GM18907 (cell line): ENCODE measurements around the gene LOXHD1.
A peak's percentile ranks its signal among the peaks of the same experiment; 100 is the strongest.

Experiments used
- ATAC-seq: cut with Tn5 transposase; IDR thresholded peaks from one replicate; pipeline ENCODE4 v1.9.1; 2021; ENCODE audit warnings: mild to moderate bottlenecking, moderate library complexity; ENCODE audit not compliant: unreplicated experiment

The LOXHD1 gene

DNA sequence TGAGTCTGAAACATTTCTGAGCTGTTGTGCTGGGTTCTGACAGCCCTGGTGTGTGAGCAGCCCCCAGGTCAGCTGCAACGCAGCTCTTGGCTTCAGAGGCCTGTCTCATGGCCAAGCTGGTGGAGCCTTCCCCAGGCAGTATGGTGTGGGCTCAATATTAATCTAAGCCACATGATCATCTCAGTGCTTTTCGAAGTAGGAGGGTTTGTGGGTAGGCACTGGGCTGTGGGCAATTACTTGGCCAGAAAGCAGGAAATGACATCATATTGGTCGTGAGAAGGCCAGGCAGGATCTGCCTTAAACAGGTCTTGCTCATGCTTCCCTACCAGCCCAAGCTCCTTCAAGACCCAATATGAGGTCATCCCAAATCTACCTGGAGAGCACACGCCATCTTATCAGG lies 26.9 kb downstream of the LOXHD1 start:
- ATAC-seq, result peak; percentile 65

DNA sequence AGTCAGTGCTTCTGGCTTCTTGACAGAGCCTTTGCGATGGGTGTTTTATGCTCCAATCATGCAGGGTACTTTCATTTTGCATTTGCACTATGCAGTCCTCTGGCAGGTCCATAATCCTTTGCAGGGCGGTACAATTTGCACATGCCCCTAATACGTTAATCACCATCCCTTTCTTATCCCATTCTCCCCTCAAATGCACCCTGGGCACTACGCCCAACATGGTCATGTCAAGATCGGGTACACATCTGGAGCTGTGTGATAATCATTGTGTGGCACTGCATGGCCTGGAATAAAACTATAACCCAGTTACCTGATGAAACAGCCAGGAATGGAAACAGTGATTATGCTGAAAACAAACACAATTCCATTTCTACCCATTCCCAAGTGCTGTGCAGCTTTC lies 27.7 kb downstream of the LOXHD1 start:
- no peak for ATAC-seq

GRCh38 chr18:46628206-46628605 lies 28.8 kb downstream of the LOXHD1 start:
- no peak for ATAC-seq

DNA sequence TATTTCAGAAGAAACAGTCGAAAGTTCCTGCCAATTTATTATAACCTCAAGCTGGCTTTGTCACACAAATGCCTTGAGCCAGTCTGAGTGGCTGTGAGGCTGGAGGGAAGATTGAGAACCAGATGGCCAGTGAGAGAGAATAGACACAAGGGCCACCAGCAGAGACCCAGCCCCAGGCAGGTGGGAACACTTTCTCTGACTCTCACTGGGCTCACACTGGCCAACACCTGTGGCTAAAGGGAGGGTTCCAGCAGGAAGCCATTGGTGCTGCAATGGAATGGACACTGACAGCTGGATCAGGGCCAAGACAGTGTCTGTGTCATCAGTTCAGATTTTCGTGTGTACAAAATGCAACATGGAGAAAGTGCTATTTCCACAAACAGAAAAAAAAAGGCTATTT lies 29.9 kb downstream of the LOXHD1 start:
- ATAC-seq, result no peak

- no peak for ATAC-seq
These were observed 32.0 kb downstream of the LOXHD1 start for GRCh38 chr18:46625069-46625468.

DNA sequence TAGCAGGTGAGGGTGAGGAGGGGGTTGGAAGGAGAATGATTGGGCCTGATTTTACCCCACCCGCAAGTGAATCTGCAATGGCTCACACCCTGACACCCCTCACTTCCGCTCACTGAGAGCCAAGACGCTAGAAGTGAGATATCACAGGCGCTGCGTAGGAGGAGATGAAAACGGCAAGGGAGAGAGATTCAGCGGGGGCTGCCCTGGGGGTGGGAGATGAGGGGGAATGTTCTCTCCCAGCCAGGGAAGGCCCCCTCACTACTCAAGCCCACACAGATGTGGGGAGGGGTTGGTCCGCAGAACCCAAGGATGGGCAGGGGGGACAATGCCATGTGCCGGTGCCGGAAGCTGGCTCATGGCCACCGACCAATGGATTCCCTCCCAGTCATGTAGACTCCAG lies 32.9 kb downstream of the LOXHD1 start:
- no peak for ATAC-seq

DNA sequence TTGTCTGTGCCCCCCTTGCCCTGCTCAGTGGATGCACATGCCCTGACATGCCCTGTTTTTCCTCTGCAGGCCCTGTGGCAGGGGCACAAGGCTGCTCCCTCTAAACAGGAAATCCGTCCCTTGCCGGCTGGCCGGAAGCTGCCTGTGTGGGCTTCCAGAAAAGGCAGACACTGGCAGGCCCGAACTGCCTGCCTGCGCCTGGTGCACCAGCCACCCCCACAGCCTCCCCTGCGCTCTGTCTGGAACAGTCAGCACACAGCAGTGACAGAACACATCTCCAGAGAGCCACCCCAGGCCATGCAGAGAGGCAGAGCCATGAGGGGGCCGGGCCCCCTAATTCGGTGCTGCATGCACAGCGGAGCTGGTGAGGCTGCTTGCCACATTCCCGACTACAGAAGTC lies 33.5 kb downstream of the LOXHD1 start:
- no peak for ATAC-seq

GRCh38 chr18:46622999-46623398 lies 34.0 kb downstream of the LOXHD1 start:
- no peak for ATAC-seq

GRCh38 chr18:46622451-46622850 lies 34.6 kb downstream of the LOXHD1 start:
- ATAC-seq, result no peak

DNA sequence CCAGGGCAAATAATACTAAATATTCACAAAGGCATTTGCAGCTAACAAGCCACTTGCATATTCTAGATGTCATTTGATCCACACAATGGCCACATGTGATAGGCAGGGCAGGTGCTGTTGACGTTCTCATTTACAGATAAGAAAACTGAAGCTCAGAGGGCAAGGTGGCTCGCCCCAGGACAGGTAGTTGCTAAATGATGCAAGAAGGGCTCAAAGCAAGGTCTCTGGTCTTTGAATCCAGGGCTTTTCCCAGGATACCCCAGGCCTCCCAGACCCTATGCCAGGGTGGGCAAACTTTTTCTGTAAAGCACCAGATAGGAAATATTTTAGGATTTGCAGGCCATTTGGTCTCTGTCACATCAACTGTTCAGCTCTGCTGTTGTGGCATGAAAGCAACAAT lies 35.1 kb downstream of the LOXHD1 start:
- no peak for ATAC-seq

DNA sequence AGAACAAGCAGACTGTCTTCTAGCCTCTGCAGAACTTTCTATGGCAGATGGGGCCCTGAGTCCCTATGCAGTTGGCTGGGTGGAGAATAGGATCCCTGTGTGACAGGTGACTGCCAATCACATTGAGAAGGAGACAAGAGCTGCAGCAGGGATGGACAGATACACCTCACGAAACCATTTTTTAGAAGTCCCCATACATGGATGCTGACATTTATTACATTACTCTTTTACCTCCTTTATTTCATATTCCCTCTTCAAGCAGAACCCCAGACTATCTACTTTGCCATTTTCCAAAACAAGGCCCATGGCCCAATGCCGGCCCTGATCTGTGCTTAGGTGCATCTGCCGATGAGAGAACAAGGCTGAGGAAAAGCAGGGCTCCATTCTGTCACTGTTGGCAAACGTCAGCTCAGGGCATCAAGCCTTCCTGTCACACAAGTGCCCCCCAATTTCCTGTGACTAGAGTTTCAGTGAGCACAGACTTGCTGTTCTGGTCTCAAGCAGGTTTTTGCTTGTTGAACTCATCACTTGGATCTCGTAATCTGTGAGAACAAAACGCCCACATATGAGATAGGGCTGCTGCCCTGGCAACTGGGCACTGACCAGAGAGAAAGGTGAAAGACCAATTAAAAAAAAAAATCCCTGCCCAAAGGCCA lies 35.8 kb downstream of the LOXHD1 start:
- ATAC-seq, result no peak

DNA sequence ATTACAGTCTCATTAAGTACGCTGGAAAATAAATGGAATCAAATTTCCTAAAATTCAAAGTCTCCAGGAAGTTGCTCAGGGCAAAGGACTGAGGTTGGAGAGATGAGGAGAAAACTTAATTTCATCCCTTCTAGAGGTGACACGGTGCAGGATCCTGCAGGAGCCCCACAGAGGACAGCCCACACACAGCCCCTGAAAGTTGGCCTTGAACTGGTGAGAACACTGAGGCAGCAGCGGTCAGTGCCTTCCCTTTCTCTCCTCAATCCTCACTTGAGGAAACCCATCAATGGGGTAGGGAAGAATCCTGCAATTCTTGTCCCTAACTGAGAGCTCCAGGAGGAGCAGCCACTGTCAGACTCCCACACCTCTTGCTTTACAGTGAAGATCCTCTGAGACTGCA lies 37.5 kb downstream of the LOXHD1 start:
- ATAC-seq, result no peak

DNA sequence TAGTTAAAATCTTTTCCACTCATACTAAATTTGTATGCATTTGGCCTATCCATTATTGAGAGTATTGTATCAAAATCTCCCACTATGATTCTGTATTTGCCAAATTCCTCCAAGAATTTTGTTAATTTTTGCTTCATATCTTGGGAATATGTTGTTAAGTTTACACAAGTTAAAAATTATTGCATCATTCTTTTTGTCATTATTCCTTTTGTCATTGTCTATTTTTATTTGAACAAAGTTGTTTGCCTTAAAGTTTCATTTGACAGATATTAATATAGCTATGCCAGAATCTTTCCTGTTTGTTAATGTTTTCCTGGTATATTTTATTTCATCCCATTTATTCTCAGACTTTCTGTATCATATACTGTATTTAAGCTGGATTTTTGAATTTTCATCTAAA lies 41.3 kb downstream of the LOXHD1 start:
- no peak for ATAC-seq

- ATAC-seq, result no peak
These were observed 48.0 kb downstream of the LOXHD1 start for GRCh38 chr18:46609048-46609447.

- ATAC-seq, result no peak
These were observed 49.1 kb downstream of the LOXHD1 start for GRCh38 chr18:46607926-46608325.

DNA sequence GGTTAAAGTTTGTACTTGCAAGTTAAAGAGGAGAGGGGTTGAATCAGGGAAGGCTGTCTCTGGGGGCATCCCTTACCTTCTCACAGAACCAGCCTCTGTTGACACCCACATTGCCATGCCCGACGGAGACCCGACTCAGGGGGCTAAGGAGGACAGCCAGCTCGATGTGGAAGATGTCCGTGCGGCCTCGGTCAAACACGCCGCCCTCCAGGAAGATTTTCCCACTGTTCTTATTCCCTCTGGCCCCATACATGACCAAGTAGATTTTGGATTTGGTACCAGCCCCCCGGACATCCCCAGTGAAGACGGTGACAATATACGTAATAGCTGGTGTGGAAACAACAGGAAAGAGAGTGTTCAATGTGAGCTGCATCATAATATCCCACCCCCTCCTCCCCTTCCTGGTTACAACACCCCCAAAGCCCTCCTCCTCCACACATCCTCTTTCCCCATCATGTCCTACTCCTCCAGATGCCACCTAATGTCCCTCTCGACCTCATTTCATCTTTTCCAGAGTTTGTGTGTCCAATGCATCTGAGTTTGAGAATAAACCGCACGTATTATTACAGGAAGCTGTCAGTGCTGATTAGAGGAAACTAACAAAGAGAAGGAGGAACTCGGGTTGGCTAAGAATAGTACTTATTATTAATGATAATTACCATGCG lies 55.7 kb downstream of the LOXHD1 start:
- ATAC-seq, result no peak

DNA sequence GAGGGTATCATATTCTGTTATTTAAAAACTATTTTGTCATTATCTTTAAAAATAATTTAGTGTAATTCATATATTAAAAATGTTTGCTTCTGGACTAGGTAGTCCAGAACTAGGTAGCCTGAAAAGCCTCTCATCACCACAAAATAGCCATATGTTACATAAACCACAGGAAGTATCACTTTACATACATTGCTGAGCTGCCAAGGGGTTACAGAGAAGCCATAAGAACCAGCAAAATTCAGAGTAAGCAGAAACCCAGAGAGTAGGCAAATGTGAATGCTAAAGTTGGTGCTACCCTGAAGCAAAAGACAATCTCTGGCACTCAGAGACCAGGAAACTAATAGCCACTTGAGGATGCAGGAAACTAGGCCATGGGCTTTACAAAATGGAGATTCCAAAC lies 60.9 kb downstream of the LOXHD1 start:
- ATAC-seq, result no peak

DNA sequence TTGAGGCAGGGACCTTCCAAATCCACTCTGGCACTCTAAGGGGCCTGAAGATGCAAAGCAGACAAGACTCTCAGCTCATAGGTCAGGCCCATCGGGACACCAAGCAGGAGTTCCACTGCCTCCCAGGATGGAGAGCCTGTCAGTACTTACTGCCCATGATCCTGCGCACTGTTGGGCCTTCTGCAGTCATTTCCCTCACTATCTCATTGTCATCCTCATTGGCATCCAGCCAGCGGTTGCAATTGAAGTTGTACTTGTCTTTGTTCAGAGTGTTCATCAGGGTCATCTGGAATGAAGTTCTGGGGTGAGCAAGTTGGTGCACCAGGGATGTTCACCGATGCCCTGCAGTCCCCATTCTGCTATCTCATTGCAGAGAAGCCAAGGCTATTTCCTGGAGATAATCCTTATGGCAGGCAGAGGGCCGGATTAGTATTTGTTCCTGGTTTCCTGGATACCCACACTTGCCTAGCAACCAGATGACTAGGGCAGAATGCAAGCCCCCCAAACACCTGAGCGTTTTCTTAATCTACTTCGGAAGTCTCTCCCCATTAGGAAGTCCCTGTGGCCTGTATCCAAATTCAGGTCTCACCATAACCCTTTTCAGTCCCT lies 65.1 kb downstream of the LOXHD1 start:
- ATAC-seq, result no peak

DNA sequence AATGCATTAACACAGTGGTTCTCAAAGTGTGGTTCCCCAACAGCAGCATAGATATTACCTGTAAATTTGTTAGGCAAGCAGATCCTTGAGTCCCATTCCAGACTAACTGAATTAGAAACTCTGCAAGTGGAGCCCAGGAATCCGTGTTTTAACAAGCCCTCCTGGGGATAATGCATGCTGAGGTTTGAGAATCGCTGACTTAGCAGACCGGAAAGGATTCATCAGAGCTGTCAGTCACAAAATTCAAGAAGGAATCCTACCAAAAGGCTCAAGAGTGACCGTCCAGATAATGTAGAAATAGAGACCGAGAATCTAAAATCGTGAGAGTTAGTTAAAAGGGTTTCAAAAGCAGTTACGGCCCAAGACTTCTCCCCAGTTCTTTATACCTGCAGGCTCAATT lies 66.9 kb downstream of the LOXHD1 start:
- no peak for ATAC-seq

- ATAC-seq, result no peak
These were observed 67.9 kb downstream of the LOXHD1 start for GRCh38 chr18:46588971-46589660.

DNA sequence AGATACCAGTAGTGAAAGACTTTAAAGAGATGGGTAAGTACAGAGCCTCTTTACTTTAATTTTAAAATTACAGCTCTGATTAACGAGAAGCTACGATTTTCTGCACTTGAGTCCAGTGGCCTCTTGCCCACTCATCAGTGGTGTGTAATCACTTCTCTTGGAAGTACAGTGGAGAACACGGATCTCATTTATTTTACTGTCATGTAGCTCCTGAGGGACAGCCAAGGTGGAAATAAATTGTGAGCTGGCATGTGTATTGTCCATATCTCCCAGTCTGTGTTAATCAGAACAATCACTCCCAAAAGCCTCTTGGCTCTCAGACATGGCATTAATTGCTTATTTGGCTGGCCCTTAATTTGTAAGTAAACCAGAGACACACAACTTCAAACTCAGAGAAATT lies 69.4 kb downstream of the LOXHD1 start:
- ATAC-seq, result no peak

- no peak for ATAC-seq
These were observed 73.3 kb downstream of the LOXHD1 start for GRCh38 chr18:46583711-46584110.
